HEK293T (cell line): Measurements from ENCODE around the gene KPNA2.

Experiments
- BHLHE40 ChIP-seq: fragments of 450-650 bp; IDR thresholded peaks from 2 replicates; pipeline ENCODE4 v1.6.1; 2016; ENCODE audit warnings: mild to moderate bottlenecking, moderate library complexity, borderline replicate concordance
- ELF4 ChIP-seq: fragments of 450-650 bp; IDR thresholded peaks from 2 replicates; pipeline ENCODE4 v1.6.1; 2017; ENCODE audit warnings: antibody characterized with exemption
- FOXA1 ChIP-seq: fragments of 450-650 bp; IDR thresholded peaks from 2 replicates; pipeline ENCODE4 v1.6.1; 2016; ENCODE audit warnings: mild to moderate bottlenecking
- FOXM1 ChIP-seq: fragments of 450-650 bp; IDR thresholded peaks from 2 replicates; pipeline ENCODE4 v1.6.1; 2017; ENCODE audit warnings: mild to moderate bottlenecking, borderline replicate concordance
- SP1 ChIP-seq: fragments of 450-650 bp; IDR thresholded peaks from 2 replicates; pipeline ENCODE4 v1.6.1; 2017
- ZNF384 ChIP-seq: fragments of 450-650 bp; IDR thresholded peaks from 2 replicates; pipeline ENCODE4 v1.6.1; 2016

DNA sequence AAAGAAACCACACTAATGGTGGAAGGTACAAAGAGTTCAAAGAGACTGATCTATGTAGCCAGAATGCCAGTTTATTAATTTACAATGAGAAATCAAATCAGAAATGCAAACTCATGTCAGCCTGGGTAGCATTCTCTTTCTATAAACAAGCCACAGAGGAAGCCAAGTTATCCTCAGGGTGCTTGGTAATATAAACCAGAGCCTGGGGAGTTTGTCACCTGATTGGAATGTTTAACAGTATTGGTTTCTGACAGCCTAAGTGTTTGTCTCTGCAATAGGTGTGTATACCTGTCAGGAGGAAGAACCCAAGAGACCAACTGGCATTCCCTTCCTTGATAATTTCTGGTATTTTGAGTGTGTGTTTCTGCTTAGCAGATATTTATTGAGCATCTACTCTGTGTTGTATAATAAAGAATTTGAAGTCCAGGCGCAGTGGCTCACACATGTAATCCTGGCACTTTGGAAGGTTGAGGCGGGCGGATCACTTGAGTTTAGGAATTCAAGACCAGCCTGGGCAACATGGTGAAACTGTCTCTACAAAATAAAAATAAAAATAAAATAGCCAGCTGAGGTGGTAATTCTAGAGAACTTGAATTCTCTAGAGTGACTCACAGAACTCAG is 36.1 kb upstream of the KPNA2 start:
- no peak for TF ChIP-seq ZNF384
- TF ChIP-seq SP1 = no peak
- TF ChIP-seq FOXM1 = no peak
- no peak for TF ChIP-seq ELF4
- TF ChIP-seq FOXA1 = no peak
- no peak for TF ChIP-seq BHLHE40
